VCaP (cell line): ENCODE data around the gene TOGARAM2.

Experiments used
- H3K27ac ChIP-seq: fragments of 450-650 bp; 2 replicates; pipeline ENCODE4 v1.5.1; 2017
- CTCF ChIP-seq: fragments of 450-650 bp; conservative IDR thresholded peaks from 2 replicates; pipeline ENCODE4 v1.5.1; 2017; ENCODE audit warnings: mild to moderate bottlenecking, moderate library complexity

TOGARAM2 gene

GRCh38 chr2:28950941-28951630 lies 30.0 kb upstream of the TOGARAM2 start:
- no peak for TF ChIP-seq CTCF
- H3K27ac ChIP-seq: no peak overlapping the region

GRCh38 chr2:28951910-28952835 lies 28.9 kb upstream of the TOGARAM2 start:
- no peak for TF ChIP-seq CTCF
- no peak overlapping the region for H3K27ac ChIP-seq

GRCh38 chr2:28952836-28953211 lies 28.3 kb upstream of the TOGARAM2 start:
- no peak overlapping the region for H3K27ac ChIP-seq
- peak; percentile 39 for TF ChIP-seq CTCF

GRCh38 chr2:28955467-28955866 lies 25.6 kb upstream of the TOGARAM2 start:
- no peak for TF ChIP-seq CTCF
- no peak overlapping the region; the same call in 1 of the 2 replicates for H3K27ac ChIP-seq

GRCh38 chr2:28956415-28956826 lies 24.7 kb upstream of the TOGARAM2 start:
- no peak for TF ChIP-seq CTCF
- H3K27ac ChIP-seq: no peak overlapping the region

- TF ChIP-seq CTCF: peak; percentile 71
These were observed 24.2 kb upstream of the TOGARAM2 start for GRCh38 chr2:28956890-28957289.

GRCh38 chr2:28958689-28959088 lies 22.4 kb upstream of the TOGARAM2 start:
- TF ChIP-seq CTCF: peak; percentile 79
- no peak overlapping the region for H3K27ac ChIP-seq

More at GRCh38 chr2:28956890-28957289, 24.2 kb upstream of the TOGARAM2 start:
- no peak overlapping the region for H3K27ac ChIP-seq
